OCI-LY7 (cell line): ENCODE data around the gene ATP8B3.

Experiments
- EZH2phosphoT487 ChIP-seq: fragments of 200-600 bp; sonication (generic); IDR thresholded peaks from 2 replicates; pipeline ENCODE4 v1.6.1; 2018; ENCODE audit warnings: low read depth, borderline replicate concordance, mild to moderate bottlenecking, mixed run types, antibody characterized with exemption, low read length, moderate library complexity, mixed read lengths
- TF ChIP-seq, protein P1 (sequence below): fragments of 200-600 bp; sonication (generic); conservative IDR thresholded peaks from 2 replicates; pipeline ENCODE4 v1.5.1; 2014; ENCODE audit warnings: mild to moderate bottlenecking, antibody characterized with exemption, low read length, moderate library complexity, mixed read lengths

DNA sequence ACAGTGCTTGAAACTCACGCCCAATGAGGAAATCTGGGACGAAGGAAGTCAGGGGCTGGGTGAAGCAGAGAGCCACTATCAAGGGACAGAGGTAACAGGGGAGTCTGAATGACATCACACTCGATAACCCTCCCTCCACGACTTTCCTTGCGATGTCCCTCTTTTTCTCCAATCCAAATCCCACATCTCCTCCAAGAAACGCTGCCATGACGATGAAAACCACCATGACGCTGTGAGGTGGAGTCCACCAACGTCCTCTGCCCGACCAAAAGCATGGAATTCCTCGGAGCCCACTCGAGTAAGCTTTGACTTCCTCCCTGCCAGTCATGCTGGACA lies 35.2 kb upstream of the ATP8B3 start:
- TF ChIP-seq, protein P1, sequence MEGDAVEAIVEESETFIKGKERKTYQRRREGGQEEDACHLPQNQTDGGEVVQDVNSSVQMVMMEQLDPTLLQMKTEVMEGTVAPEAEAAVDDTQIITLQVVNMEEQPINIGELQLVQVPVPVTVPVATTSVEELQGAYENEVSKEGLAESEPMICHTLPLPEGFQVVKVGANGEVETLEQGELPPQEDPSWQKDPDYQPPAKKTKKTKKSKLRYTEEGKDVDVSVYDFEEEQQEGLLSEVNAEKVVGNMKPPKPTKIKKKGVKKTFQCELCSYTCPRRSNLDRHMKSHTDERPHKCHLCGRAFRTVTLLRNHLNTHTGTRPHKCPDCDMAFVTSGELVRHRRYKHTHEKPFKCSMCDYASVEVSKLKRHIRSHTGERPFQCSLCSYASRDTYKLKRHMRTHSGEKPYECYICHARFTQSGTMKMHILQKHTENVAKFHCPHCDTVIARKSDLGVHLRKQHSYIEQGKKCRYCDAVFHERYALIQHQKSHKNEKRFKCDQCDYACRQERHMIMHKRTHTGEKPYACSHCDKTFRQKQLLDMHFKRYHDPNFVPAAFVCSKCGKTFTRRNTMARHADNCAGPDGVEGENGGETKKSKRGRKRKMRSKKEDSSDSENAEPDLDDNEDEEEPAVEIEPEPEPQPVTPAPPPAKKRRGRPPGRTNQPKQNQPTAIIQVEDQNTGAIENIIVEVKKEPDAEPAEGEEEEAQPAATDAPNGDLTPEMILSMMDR = no peak
- no peak for TF ChIP-seq EZH2phosphoT487
